Lung microvascular endothelial cell (primary cell): ENCODE results near the gene CBFA2T3. TPM values are rescaled to one million over a fixed set of nuclear protein-coding genes. Genes with fewer than 3 reads are reported as not detected.
A peak's percentile ranks its signal among the peaks of the same experiment; 100 is the strongest.

Experiments used
- DNase-seq, 2 donors: peaks; one replicate each; pipeline versions ENCODE4 v3.0.0 to v3.0.0-alpha.2; 2010; ENCODE audit warnings: low read depth in 2 of 2
- total RNA-seq: library from RNA; depleted of rRNA; stranded (reverse); fragments of >200 nt; gene quantifications from 2 replicates; pipeline ENCODE4 v1.2.1, GENCODE V29; 2014

CBFA2T3 gene
- total RNA-seq, 1 donor from 2014 or later = not detected

DNA sequence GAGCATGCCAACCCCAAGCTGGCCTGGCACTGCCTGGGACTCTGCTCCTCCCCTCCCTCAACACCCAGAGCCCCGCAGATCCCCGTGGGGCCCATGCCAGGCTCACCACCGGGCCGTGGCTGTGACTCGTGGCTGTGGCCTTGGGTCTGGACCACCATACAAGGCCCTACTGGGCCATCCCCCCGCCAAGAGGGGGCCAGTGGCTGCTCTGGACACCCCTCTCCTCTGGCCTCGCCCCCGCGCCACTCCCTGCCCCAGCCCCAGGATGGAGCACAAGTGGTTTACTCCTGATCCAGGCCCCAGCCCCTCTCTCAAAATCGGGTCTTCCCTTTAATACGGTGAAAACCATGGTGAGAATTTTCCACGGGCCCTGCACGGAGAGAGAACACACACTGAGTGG, 113.6 kb downstream of the CBFA2T3 start:
- DNase-seq = no peak

DNA sequence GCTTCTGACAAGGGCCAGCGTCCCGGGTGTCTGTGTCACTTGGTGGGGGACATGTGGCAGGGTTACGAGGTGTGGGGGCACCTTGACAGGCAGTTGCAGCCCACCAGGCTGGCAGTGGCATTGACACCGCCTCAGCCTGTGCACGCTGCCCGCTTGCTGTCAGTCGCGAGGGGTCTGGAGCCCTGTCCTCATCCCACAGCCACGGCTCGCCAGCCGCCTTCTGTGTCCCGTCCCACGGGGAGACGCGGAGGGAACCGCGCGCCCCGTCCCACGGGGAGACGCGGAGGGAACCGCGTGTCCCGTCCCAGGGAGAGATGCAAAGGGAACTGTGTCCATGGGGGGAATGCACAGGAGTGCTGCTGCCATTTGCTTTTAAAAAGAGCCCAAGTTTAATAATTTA, 114.0 kb downstream of the CBFA2T3 start:
- DNase-seq = no peak

- DNase-seq = no peak
Observed at GRCh38 chr16:88861359-88861758, 115.6 kb downstream of the CBFA2T3 start.

GRCh38 chr16:88859381-88860091, 117.5 kb downstream of the CBFA2T3 start:
- no peak for DNase-seq

DNA sequence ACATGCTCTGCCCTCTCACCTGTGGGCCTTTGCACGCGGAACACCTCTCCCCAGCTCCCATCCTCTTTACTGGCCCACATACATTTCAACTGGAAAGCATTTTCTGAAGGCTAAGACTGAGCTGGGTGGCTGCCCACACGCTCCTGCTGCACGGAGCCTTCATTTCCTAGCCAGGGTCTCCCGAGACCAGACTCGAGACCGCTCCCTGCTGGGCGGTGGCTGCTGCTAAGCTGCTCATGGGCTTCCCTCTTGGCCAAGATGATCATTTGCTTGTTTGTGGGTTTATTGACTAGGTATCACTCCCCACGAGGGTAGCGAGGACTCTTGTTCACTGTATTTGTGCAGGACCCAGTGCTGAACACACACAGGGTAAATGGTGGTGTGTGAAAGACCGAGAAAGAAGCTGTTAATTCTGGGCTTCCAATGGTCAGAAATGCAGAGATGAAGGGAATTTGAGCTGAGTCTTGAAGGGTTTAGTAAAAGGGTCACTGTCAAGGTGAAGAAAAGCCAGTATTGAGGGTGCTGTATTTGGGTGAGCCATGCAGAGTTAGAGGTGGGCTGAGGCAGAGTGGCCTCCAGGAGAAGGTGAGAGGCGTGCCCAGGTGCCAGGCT, 119.2 kb downstream of the CBFA2T3 start:
- DNase-seq = peak; percentile 69 to 84

GRCh38 chr16:88856828-88857727, 119.9 kb downstream of the CBFA2T3 start, which contains the start of the genes GALNS and TRAPPC2L:
GALNS (minus strand) TSS chr16:88856947; CDS start chr16:88856877, 70 bp downstream.
TRAPPC2L (plus strand) TSS chr16:88857127; CDS start chr16:88857151, 24 bp downstream.
- peak; percentile 97 to 98 for DNase-seq

DNA sequence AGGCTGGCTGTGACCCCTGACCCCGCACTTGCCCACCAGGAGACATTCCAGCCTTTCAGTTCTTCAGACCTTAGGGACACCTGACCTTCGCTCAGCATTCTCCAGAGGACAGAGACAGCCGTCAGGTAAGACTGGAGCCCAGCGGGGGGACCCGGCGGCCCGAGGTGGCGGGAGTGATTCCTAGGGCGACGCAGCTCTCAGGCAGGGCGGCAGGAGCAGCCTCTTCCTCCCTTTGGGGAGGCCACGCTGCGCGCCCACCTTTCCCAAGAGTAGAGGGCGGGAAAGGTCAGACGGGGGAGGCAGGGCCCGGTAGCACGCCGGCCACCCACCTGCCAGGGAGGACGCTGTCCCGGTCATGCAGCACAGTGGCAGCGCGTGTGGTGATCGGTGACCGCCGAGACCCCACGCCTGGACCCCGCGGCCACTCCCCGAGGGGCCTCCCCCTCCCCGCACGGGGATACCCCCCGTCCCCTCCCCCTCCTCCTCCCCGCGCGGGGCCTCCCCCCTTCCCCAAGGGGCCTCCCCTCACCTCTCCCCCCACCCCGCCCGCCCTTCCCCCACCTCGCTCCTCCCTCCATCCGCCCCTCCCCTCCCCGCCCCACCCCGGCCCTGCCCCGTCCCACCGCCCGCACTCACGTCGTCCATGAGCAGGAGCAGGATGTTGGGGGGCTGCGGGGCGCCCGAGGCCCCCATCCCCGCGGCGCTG, 120.7 kb downstream of the CBFA2T3 start:
- DNase-seq = peak in 1 of 2 donors; percentile 14

DNA sequence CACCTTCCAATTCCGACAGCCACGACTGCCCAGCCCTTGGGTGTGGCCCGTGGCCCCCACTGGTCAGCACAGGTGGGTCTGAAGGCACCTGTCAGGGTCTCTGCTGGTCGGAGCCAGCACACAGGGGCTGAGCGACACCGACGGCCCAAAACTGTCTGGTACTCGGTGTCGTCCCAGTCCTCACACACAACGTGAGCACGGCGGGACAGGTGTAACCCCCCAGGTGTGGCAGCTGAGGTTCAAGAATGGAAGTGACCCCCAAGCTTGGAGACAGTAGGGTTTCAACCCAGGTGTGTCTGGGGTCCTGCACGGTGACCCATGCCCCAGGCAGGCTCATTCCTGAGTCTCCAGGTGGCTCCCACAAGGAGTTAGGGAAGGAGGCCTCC, 121.3 kb downstream of the CBFA2T3 start:
- DNase-seq = no peak

- no peak for DNase-seq
Observed at GRCh38 chr16:88855176-88855575, 121.8 kb downstream of the CBFA2T3 start.

DNA sequence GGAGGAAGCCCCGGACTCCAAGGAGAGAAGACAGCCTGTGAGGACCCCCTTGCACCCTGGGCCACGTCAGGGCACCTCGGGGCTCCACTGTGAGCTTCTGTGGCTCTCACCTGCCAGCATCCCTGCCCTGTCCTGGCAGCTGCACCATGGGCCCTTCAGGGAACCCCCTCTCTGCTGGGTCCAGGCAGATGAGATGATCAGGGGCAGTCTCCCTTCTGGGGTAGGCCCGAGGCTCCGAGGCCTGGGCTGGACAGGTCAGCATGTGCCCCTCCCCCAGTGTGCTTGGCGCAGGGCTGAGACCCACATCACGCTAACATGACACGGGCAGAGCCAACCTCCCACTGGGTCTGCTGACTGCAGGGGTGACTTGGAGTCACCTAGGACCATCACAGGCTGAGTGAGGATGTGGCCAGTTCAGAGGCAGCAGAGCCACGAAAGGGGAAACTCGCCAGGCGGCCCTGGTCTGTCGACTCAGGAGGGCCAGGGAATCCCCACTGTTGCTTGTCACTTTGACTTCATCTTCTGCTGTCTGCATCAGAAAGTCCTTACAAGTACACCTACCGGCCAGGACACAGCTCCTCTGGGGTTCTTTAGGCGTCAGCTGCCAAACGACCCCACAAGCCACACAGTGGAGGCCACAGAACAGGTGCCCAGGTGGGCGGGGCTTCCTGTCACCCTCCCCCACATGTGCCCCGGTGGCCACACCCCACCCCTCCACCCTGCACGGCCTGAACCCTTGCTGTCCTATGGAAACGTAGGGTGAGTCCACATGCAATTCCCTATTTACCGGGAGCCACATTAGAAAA, 122.5 kb downstream of the CBFA2T3 start:
- DNase-seq = no peak

DNA sequence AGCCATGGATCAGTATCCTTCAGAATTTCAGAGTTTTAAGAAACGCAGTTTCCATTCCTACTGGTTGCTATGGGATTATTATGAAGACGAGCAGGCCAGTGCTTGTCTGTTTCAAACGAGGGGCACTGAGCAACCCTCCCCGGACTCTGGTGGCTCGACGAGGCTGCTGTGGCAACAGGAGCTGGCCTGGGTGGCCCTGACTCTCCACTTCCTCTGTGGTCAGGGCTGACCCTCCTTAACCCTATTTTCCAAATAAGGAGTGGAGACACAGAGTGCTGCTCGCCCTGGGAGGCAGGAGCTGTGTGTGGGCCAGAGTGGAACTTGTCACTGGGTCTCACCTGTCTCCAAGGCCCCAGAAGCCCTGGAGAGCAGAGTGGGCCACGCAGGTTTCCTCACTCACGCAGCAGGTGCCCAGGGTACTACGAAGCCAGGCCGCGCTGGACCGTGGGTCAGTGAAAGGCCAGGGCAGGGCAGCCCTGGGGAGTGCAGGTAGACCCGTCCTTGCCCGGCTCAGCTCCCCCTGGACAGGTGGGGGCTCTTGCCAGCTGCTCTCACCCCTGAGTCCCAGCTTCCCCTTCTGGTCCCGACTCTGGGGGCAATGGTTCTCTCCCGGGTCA, 123.6 kb downstream of the CBFA2T3 start:
- no peak for DNase-seq

DNA sequence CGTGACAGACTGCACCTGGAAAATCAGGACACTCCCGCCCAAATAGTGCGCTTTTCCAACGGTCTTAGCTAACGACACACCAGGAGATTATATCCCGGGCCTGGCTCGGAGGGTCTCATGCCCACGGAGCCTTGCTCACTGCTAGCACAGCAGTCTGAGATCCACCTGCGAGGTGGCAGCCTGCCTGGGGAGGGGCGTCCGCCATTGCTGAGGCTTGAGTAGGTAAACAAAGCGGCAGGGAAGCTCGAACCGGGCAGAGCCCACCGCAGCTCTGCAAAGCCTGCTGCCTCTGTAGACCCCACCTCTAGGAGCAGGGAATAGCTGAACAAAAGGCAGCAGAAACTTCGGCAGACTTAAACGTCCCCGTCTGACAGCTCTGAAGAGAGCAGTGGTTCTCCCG, 125.4 kb downstream of the CBFA2T3 start:
- no peak for DNase-seq

DNA sequence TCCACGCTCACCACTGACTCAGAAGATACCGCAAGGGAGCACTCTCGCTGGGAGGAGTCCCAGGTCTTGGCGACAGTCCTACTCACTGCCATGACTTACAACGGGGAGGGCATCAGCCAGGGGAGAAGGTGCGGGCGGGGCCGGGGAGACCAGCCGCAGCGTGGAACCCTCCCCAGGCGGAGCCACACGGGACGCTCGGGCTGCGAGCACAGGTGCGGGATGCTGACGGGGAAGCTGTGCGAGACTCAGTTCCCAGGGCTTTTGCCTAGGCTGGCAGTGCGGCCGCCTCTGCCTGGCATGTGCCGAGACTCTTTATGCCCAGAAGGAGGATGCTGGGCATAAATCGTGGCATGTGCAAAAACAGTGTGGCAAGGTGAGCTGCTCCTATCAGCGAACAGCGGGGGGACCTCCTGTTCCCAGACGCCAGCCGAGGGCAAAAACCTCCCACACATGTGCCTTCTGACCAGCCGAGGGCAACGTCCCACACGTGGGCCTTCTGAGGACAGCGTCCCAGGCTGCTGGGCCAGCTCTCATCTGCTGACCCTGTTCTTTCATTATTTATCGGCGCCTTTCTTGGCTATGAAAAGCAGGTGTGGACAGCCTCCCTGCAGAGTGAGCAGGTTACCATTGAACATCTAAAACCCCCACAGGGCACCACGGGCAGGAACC, 126.3 kb downstream of the CBFA2T3 start:
- no peak for DNase-seq

- no peak for DNase-seq
Observed at GRCh38 chr16:88848557-88848956, 128.4 kb downstream of the CBFA2T3 start.

- no peak for DNase-seq
Observed at GRCh38 chr16:88847654-88848053, 129.4 kb downstream of the CBFA2T3 start.

DNA sequence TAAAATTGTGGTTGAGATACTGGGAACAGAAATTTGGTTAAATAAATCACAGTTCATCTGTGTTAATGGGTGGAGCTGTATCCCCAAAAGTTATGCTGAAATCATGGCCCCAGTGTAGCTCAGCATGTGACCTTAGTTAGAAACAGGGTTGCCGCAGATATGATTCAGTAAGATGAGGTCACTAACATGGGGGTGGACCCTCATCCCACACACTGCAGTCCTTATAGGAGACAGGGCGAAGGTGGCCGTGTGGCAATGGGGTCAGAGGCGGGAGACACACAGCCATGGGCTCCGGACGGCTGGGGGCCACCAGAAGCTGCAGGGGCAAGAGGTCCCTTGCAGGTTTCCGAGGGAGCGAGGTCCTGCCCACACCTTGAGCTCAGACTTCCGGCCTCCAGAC, 130.9 kb downstream of the CBFA2T3 start:
- no peak for DNase-seq

- DNase-seq = no peak
Observed at GRCh38 chr16:88844419-88845036, 132.5 kb downstream of the CBFA2T3 start.

GRCh38 chr16:88843256-88843655, 133.8 kb downstream of the CBFA2T3 start:
- no peak for DNase-seq

DNA sequence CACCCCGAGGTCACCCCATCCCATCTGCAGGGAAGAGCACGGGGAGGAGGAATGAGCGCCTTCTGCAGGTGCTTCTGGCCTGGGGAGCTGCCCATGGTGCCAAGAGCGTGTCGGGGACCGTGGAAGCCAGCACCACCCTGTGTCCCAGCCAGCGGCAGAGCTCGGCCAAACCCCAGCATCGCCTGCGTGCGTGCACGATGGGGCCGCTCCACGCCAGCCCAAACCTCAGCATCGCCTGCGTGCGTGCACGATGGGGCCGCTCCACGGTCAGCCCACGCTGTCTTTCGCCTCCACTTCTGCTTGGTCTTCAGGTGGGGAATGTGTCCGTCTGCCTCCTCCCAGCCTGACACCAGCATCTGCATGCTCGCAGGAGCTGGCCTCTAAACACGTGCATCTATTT, 134.2 kb downstream of the CBFA2T3 start:
- DNase-seq = no peak
